Endothelial cell of umbilical vein (primary cell): ENCODE results near the gene SLC38A10. TPM values are rescaled to one million over a fixed set of nuclear protein-coding genes. Genes with fewer than 3 reads are reported as not detected.

Experiments used
- BruUV-seq: library from RNA; stranded (reverse); fragments of 400-500 nt; replicated peaks from 2 replicates; lab custom pipeline; 2021; lab: Mats Ljungman, UMichigan
- CTCF ChIA-PET: fragments of 300-600, 350-600 bp; sonication (Branson Sonifier 250); formaldehyde crosslinking; loops from one replicate; lab custom pipeline; 2021; ENCODE audit warnings: antibody characterized with exemption, inconsistent platforms; lab: Charles Lee
- POLR2A ChIA-PET: fragments of 300-600, 350-600 bp; sonication (Branson Sonifier 250); formaldehyde crosslinking; loops from one replicate; lab custom pipeline; 2021; ENCODE audit warnings: antibody characterized with exemption, inconsistent platforms; lab: Charles Lee
- DNase-seq: peaks from one replicate; pipeline ENCODE4 v3.0.0-alpha.2; 2011; ENCODE audit warnings: low read depth, low spot score
- FAIRE-seq: peaks from 2 replicates; lab custom pipeline; 2011; peaks lifted over from hg19 to GRCh38; lab: Jason Lieb, UNC
- H2AFZ ChIP-seq: 2 replicates; pipeline ENCODE4 v1.6.0; 2012; ENCODE audit warnings: low read depth, low read length, control low read depth, inconsistent platforms
- H3K27ac ChIP-seq: 2 replicates; pipeline ENCODE4 v1.5.1; 2011; ENCODE audit warnings: low read depth, mild to moderate bottlenecking, control low read depth, low read length, moderate library complexity; ENCODE audit not compliant: insufficient read depth
- H3K27me3 ChIP-seq, 2 experiments: 2 replicates each; pipeline versions ENCODE4 v1.6.0 to v1.6.1; 2011; ENCODE audit warnings: low read length in 2 of 2, mixed read lengths in 1 of 2; ENCODE audit not compliant: control insufficient read depth in 2 of 2, insufficient read depth in 2 of 2
- H3K36me3 ChIP-seq, 2 experiments: 2 replicates in 1 of 2; 3 replicates in 1 of 2; pipeline ENCODE4 v1.5.1; 2011; ENCODE audit warnings: low read length in 2 of 2, mild to moderate bottlenecking in 1 of 2, moderate library complexity in 1 of 2; ENCODE audit not compliant: control insufficient read depth in 2 of 2, insufficient read depth in 2 of 2; ENCODE audit errors: extremely low read depth in 1 of 2
- H3K4me1 ChIP-seq: 3 replicates; pipeline ENCODE4 v1.5.1; 2011; ENCODE audit warnings: mild to moderate bottlenecking, low read length; ENCODE audit not compliant: control insufficient read depth, insufficient read depth; ENCODE audit errors: extremely low read depth
- H3K4me2 ChIP-seq: 2 replicates; pipeline ENCODE4 v1.6.1; 2011; ENCODE audit warnings: low read length, control low read depth, mixed read lengths; ENCODE audit not compliant: insufficient read depth
- H3K4me3 ChIP-seq, 3 experiments: fragments of 200-600 bp in 1 of 3; sonication (generic), shearing (Covaris generic) in 1 of 3; replicated peaks in 1 of 3; 2 replicates each; pipeline ENCODE4 v1.5.1; 2011 to 2016; ENCODE audit warnings: control low read depth in 3 of 3, low read length in 3 of 3, mild to moderate bottlenecking in 2 of 3, inconsistent platforms in 1 of 3, low read depth in 1 of 3, moderate library complexity in 1 of 3; ENCODE audit not compliant: insufficient read depth in 1 of 3
- H3K79me2 ChIP-seq: 2 replicates; pipeline ENCODE4 v1.6.0; 2012; ENCODE audit warnings: low read length, inconsistent platforms; ENCODE audit not compliant: control insufficient read depth, insufficient read depth
- H3K9ac ChIP-seq: replicated peaks from 2 replicates; pipeline ENCODE3; 2011; ENCODE audit warnings: low read length, control low read depth; ENCODE audit not compliant: insufficient read depth; ENCODE audit errors: extremely low read depth
- H3K9me1 ChIP-seq: replicated peaks from 3 replicates; pipeline ENCODE4 v1.6.0; 2011; ENCODE audit warnings: mild to moderate bottlenecking, low read length; ENCODE audit not compliant: control insufficient read depth, insufficient read depth; ENCODE audit errors: extremely low read depth
- H3K9me3 ChIP-seq: replicated peaks from 2 replicates; pipeline ENCODE4 v1.5.1; 2012; ENCODE audit warnings: low read length, inconsistent platforms; ENCODE audit not compliant: control insufficient read depth, insufficient read depth
- H4K20me1 ChIP-seq: replicated peaks from 2 replicates; pipeline ENCODE3; 2011; ENCODE audit warnings: mild to moderate bottlenecking, low read length; ENCODE audit not compliant: control insufficient read depth, insufficient read depth; ENCODE audit errors: extremely low read depth
- EZH2 ChIP-seq: IDR thresholded peaks from 2 replicates; pipeline ENCODE4 v1.6.1; 2012; ENCODE audit warnings: borderline replicate concordance, low read depth, mild to moderate bottlenecking, moderate library complexity, low read length, inconsistent platforms; ENCODE audit not compliant: severe bottlenecking
- FOS ChIP-seq: IDR thresholded peaks from 2 replicates; pipeline ENCODE4 v1.6.1; 2011; ENCODE audit warnings: mild to moderate bottlenecking, low read length, moderate library complexity, borderline replicate concordance; ENCODE audit not compliant: insufficient read depth
- GATA2 ChIP-seq: IDR thresholded peaks from 2 replicates; pipeline ENCODE4 v1.7.0; 2011; ENCODE audit warnings: low read depth, mild to moderate bottlenecking, moderate library complexity, mixed read lengths, low read length; ENCODE audit not compliant: insufficient read length, insufficient read depth
- JUN ChIP-seq: IDR thresholded peaks from 2 replicates; pipeline ENCODE4 v1.6.1; 2011; ENCODE audit warnings: borderline replicate concordance, low read depth; ENCODE audit not compliant: insufficient read length, insufficient read depth
- MYC ChIP-seq: IDR thresholded peaks from one replicate; pipeline ENCODE4 v1.6.1; 2011; ENCODE audit warnings: mild to moderate bottlenecking, low read depth, low read length
- POLR2A ChIP-seq: IDR thresholded peaks from 2 replicates; pipeline ENCODE4 v1.6.1; 2012; ENCODE audit warnings: low read depth, mild to moderate bottlenecking, control low read depth, low read length
- POLR2AphosphoS5 ChIP-seq: IDR thresholded peaks from 2 replicates; pipeline ENCODE4 v1.6.1; 2012; ENCODE audit warnings: low read depth, mild to moderate bottlenecking, control low read depth, low read length, moderate library complexity; ENCODE audit not compliant: insufficient read depth
- dilution Hi-C: fragments of 300-500 bp; cut with MboI; formaldehyde crosslinking; loops from one replicate; pipeline ENCODE4 v1.15.0; 2019; ENCODE audit warnings: low sequenced_read_pairs; ENCODE audit not compliant: extremely low pct_ligation_motif_present
- intact Hi-C: fragments of 100-400 bp; cut with micrococcal nuclease; formaldehyde crosslinking; loops from one replicate; pipeline ENCODE4 v1.10.0; 2022
- polyA plus RNA-seq, 4 experiments: library from polyadenylated mRNA; depleted of rRNA in 3 of 4; stranded (reverse) in 3 of 4; unstranded in 1 of 4; fragments of >200 nt; gene quantifications; 2 replicates each; pipeline versions ENCODE4 v1.2.1 to v1.2.3, GENCODE V29; 2011 to 2012; ENCODE audit warnings: missing spikeins in 1 of 4
- total RNA-seq: library from RNA; stranded (reverse); gene quantifications from 2 replicates; pipeline ENCODE4 v1.2.3, GENCODE V29; 2021
- TF ChIP-seq, protein P1 (sequence below): IDR thresholded peaks from 2 replicates; pipeline ENCODE4 v1.6.1; 2011; ENCODE audit not compliant: insufficient read depth, insufficient read length
- TF ChIP-seq, protein P2 (sequence below), 2 donors: IDR thresholded peaks; 1 replicate in 1 of 2; 2 replicates in 1 of 2; pipeline ENCODE4 v1.5.1; 2011; ENCODE audit warnings: low read length in 2 of 2, mild to moderate bottlenecking in 2 of 2, moderate library complexity in 2 of 2, control low read depth in 1 of 2, inconsistent platforms in 1 of 2, low read depth in 1 of 2; ENCODE audit not compliant: insufficient read depth in 1 of 2; ENCODE audit errors: extremely low read depth in 1 of 2

SLC38A10 gene
- total and polyA plus RNA-seq, 2 donors (not counting 3 experiments of a cell fraction or from before 2014, with no cell fraction given), result 72.7 to 113 TPM

DNA sequence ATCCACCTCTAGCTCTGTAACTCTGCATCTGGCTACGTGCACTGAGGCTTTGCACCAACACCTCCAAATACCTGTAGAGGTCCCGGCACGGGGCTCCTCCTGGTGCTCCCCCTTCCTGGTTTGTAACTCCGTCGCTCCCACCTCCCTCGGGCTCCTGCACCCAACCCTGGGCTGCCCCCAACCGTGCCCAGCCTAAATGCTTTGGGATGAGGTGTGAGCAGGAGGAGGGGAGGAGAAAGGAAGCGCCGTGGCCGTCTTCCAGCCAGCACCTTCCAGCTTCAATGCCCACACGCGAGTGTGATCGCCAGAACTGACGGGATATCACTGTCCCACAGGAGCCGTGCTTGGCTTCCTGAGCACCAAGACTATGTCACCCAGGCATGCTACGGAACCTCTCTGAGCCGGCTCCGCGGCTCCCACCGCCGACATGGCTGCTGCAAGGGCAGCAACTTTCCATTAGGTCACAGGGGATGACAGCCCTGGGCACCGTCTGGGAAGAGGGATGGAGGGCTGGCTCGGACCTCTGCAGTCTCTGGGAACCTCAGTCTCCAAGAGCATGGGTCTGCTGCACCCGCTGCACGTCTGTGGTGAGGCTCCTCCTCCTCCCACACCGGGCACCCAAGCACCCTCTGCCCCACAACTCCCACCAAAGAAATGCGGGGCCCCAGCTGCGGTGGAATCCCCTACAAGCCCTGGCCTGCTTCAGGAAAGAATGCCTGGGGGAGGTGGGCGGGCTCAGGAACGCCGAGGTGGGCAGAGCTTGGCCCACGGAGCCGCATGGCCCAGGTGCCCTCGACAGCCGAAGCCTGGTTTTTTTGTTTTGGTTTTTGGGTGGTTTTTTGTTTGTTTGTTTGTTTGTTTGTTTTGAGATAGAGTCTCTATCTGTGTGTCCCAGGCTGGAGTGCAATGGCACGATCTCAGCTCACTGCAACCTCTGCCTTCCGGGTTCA lies 6.4 kb upstream of the SLC38A10 start:
- CTCF ChIA-PET, result no interaction called here
- H3K27ac ChIP-seq, result no peak overlapping the region
- no TSS peak for BruUV-seq
- H3K9ac ChIP-seq, result no peak overlapping the region
- no peak for TF ChIP-seq JUN
- no peak for TF ChIP-seq POLR2A
- no peak for TF ChIP-seq FOS
- TF ChIP-seq GATA2, result no peak
- TF ChIP-seq, protein P1, sequence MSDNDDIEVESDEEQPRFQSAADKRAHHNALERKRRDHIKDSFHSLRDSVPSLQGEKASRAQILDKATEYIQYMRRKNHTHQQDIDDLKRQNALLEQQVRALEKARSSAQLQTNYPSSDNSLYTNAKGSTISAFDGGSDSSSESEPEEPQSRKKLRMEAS, result no peak
- TF ChIP-seq POLR2AphosphoS5, result no peak
- TF ChIP-seq, protein P2, sequence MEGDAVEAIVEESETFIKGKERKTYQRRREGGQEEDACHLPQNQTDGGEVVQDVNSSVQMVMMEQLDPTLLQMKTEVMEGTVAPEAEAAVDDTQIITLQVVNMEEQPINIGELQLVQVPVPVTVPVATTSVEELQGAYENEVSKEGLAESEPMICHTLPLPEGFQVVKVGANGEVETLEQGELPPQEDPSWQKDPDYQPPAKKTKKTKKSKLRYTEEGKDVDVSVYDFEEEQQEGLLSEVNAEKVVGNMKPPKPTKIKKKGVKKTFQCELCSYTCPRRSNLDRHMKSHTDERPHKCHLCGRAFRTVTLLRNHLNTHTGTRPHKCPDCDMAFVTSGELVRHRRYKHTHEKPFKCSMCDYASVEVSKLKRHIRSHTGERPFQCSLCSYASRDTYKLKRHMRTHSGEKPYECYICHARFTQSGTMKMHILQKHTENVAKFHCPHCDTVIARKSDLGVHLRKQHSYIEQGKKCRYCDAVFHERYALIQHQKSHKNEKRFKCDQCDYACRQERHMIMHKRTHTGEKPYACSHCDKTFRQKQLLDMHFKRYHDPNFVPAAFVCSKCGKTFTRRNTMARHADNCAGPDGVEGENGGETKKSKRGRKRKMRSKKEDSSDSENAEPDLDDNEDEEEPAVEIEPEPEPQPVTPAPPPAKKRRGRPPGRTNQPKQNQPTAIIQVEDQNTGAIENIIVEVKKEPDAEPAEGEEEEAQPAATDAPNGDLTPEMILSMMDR (IDR thresholded peaks at IDR 0.05; ENCODE audit: extremely low read depth in 1 of 2, insufficient read depth in 1 of 2, low read depth in 1 of 2, low read length in 2 of 2), result no peak
- no peak for TF ChIP-seq EZH2
- no peak for TF ChIP-seq MYC
- no peak overlapping the region for H3K4me2 ChIP-seq
- no peaks in the 10 kb centered on the region for H3K9me3 ChIP-seq
- POLR2A ChIA-PET, result no interaction called here
- no peaks in the 10 kb centered on the region for H3K27me3 ChIP-seq
- intact Hi-C loops (no loop called here), dilution Hi-C loops (no loop called here)
- H3K4me3 ChIP-seq, result no peak overlapping the region
- H3K4me1 ChIP-seq, result no peaks in the 10 kb centered on the region
- no peak overlapping the region for H2AFZ ChIP-seq
- H3K36me3 ChIP-seq, result no peaks in the 10 kb centered on the region
- no peaks in the 10 kb centered on the region for H4K20me1 ChIP-seq
- no peaks in the 10 kb centered on the region for H3K9me1 ChIP-seq
- H3K79me2 ChIP-seq, result no peaks in the 10 kb centered on the region
- no peak for FAIRE-seq
- DNase-seq, result no peak
